ENCODE results near the gene RAD9A.

Gene RAD9A

GRCh38 chr11:67442504-67443404 is 51.0 kb downstream of the RAD9A start:
- no peak for FAIRE-seq

GRCh38 chr11:67445515-67445914 is 53.7 kb downstream of the RAD9A start:
- no peak for FAIRE-seq
